Activated CD4-positive, alpha-beta T cell treated with anti-CD3 and anti-CD28 coated beads for 1 hour (primary cell): ENCODE data around the gene PDE6C.

ENCODE experiments used
- DNase-seq: peaks from one replicate; pipeline ENCODE4 v3.0.0-alpha.2; 2020

PDE6C gene

GRCh38 chr10:93595378-93596161, 16.8 kb upstream of the PDE6C start:
- no peak for DNase-seq

GRCh38 chr10:93596539-93596938, 15.8 kb upstream of the PDE6C start:
- DNase-seq = no peak

GRCh38 chr10:93597075-93597599, 15.2 kb upstream of the PDE6C start:
- DNase-seq = no peak

DNA sequence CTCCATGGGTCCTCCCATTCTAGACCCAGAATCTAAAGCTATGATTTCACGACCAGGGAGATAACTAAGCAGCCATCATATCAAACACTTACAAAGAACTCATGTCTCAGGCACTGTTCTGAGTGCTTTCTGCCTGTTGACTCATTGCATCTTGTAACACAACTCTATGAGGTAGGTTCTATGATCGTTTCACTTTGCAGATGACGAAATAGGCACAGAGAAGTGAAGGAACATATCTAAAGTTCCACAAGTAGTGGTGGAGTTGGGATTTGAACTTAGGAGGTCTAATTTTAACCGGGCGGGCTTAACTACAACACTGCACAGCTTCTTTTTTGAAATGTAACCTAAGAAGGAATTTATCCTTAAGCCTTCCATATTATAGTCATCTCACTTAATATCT, 14.2 kb upstream of the PDE6C start:
- DNase-seq = no peak

DNA sequence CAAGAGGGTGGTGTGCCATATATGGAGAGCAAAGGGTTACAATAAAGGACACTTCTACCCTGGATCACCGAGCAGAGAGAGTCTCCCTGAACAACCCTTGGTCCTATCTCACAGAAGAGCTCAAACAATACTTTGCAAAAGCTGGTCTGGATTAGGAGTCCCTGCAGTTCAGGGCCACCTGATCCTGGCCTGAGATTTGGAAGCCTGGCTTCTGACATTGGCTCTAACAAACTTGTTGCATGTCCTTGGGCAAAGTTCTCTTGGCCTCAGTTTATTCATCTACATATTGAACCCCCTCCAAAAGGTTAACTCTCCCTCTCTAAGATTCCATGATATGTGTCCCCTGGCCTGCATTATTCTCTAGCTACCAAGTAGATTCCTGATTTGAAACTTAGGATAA, 13.0 kb upstream of the PDE6C start:
- no peak for DNase-seq

DNA sequence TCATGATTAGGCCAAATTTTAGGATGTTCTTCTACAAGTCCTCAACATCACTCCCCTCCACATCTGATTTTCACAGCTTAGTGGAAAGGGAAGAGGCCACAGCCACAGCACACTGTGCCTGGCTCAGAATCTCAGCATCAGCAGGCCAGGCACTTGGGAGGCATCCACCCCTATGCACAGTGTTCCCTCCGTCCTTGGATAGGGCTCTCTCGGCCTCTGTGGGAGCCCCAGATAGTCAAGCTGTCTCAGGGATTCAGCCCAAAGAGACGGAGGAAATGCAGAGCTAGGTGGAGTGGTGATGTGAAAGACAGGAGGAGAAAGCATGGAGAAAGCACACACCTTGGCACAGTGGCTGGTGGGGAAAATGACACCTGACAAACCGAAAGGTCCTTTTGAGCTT, 12.6 kb upstream of the PDE6C start:
- DNase-seq = no peak

DNA sequence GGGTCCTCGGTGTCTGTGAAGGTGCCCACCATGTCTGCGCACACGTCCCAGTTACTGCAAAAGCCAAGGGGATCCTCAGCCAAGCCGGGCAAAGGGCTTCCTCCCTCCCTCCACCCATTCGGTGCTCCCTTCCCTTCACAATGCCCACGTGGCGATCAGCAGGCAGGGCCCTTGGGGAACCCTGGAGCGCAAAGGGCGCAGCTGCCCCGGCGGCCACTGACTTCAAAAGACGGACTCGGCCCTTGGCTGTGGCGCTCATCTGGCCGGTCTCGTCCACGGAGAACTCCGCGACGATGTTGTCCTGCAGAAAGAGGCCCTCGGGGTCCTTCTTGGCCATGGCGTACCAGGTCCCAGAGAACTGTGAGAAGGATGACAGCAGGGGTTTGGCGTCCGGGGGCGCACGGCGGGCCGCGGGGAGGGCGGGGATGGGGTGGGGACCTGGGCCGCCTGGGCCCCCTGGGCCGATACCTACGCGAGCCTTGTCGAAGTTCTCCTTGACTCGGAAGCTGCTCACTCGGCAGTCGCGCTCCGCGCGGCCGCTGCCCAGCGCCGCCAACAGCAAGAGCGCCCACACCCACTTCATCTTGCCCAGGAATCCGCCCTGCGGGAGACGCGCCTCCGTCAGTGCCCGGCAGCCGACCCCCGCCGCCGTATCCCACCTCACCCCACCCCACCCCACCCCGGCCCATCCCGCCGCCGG, 11.7 kb upstream of the PDE6C start:
- DNase-seq = no peak

DNA sequence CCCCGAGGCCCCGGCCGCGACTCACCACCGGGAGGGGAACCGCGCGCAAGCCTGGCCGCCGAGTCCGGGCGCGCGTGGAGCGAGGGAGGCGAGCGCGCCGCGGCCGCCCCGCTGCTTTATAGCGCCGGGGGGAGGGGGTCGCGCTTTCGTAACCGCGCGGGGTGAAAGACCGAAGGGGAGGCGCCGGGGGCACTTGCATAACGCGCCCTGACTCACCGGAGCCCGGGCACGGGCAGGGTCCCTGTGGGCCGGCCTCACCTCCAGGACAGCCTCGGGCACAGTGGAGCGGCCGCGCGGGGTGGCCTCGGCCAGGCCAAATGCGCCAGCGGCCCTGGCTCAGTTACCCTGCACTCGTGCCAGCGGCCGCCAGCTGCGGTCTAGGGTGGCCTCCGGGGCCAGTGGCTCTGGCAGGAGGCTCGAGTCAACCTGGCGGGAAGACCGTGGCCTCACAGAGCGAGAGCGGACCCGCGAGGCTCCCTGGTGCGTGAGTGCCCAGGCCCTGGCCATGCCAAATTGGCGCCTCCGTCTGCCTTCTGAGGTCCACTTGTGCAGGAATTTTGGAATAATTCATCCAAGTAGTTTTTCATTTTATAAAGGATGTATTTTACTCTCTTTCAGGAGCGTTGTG, 11.1 kb upstream of the PDE6C start, which contains the start of gene RBP4:
Gene RBP4 (minus strand): TSS at position 90 of the 628 bp plus-strand sequence. CDS start 207 bp downstream, outside the sequence.
- DNase-seq = no peak

GRCh38 chr10:93601774-93602162, 10.6 kb upstream of the PDE6C start:
- DNase-seq = no peak

GRCh38 chr10:93603023-93603422, 9.3 kb upstream of the PDE6C start:
- no peak for DNase-seq

DNA sequence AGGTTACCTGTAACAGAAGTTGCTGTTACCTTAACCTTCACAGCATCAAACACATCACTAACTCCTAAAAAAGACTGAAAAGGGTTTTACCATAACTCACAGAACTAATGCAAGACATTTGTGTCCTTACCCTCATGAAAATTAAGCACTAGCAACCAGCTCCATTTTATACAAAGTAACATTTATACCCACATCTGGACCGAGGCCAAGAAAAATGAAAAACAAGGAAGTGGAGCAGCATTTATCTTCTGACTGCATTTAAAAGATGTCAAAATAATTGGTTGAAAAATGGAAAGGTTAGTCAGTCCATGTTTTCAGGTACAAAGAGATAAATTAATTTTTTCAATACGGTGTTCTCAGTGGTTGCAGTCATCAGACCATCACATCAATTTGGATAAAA, 8.2 kb upstream of the PDE6C start:
- DNase-seq = no peak

DNA sequence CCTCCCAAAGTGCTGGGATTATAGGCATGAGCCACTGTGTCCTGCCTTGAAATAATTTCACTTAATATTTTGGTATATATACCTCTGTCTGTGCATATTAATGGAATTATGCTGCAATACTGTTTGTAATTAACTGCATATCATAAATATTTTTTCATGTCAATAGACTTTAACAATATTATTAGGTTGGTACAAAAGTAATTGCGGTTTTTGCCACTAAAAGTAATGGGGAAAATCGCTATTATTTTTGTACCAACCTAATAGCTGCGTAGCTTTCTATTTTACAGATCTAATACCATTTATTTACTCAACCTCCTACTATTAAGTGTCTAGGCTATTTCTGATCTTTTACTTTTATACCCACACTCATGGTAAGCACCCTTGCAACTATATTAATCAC, 3.9 kb upstream of the PDE6C start:
- no peak for DNase-seq

DNA sequence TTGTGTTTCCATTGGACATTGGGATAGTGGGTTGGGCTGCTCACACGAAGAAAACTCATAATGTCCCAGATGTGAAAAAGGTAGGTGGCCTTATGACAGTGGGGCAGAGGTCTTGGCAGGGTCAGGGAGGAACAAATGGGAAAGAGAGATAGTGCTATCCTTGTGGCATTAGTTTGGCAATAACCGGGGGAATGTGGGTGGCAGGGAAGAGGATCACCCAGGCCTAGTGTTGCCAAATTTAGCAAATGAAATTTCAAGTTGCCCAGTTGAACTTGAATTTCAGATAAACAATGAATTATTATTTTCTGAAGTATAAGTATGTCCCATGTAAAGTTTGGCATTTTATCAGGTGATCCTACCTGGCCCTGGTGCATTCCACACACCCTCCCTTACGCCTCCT, 789 bp downstream of the PDE6C start:
- DNase-seq = no peak

- no peak for DNase-seq
Measured at GRCh38 chr10:93614101-93614825, 1.9 kb downstream of the PDE6C start.

GRCh38 chr10:93615576-93616235, 3.4 kb downstream of the PDE6C start:
- DNase-seq = no peak

- no peak for DNase-seq
Measured at GRCh38 chr10:93620925-93621324, 8.6 kb downstream of the PDE6C start.

- DNase-seq = no peak
Measured at GRCh38 chr10:93622942-93623341, 10.6 kb downstream of the PDE6C start.

GRCh38 chr10:93628858-93629257, 16.5 kb downstream of the PDE6C start:
- no peak for DNase-seq

- DNase-seq = no peak
Measured at GRCh38 chr10:93629647-93630305, 17.4 kb downstream of the PDE6C start.

- DNase-seq = no peak
Measured at GRCh38 chr10:93630625-93631557, 18.6 kb downstream of the PDE6C start.

DNA sequence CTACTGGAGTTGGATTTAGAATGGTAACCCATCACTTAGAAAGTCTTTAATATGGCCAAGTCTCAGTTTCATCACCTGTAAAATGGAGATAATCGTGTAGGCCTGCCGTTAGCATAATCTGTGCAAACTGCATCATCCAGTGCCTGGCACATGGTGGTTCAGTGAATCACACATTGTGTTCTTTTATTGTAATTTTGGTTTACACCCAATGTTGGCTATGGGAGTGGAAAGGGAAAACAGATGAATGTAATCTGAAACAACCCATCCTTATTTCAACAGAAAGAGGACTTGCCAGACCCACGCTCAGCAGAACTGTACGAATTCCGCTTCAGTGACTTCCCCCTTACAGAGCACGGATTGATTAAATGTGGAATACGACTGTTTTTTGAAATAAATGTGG, 27.5 kb downstream of the PDE6C start:
- no peak for DNase-seq
